Hepatocyte (in vitro differentiated cells): ENCODE results near the gene STYK1. TPM values are rescaled to one million over a fixed set of nuclear protein-coding genes. Genes with fewer than 3 reads are reported as not detected.
"Not testable (repeated sequence)": the region's sequence is repeated elsewhere in the genome, so short reads cannot be mapped to it uniquely, and the experiment has no call there.

Experiments
- DNase-seq: peaks from one replicate; pipeline ENCODE4 v3.0.0-alpha.2; 2016; ENCODE audit warnings: low spot score
- H2AFZ ChIP-seq: fragments of 200-600 bp; sonication (generic); 2 replicates; pipeline ENCODE4 v1.6.0; 2016; ENCODE audit warnings: antibody characterized with exemption, mild to moderate bottlenecking
- H3K27ac ChIP-seq: fragments of 200-600 bp; sonication (generic); 2 replicates; pipeline ENCODE4 v1.5.1; 2016; ENCODE audit warnings: mild to moderate bottlenecking
- H3K27me3 ChIP-seq: fragments of 200-600 bp; sonication (generic); 2 replicates; pipeline ENCODE4 v1.6.1; 2016
- H3K36me3 ChIP-seq: fragments of 200-600 bp; sonication (generic); replicated peaks from 2 replicates; pipeline ENCODE4 v1.5.1; 2016; ENCODE audit warnings: low read depth; ENCODE audit not compliant: insufficient read depth
- H3K4me1 ChIP-seq: fragments of 200-600 bp; sonication (generic); 2 replicates; pipeline ENCODE4 v1.5.1; 2016; ENCODE audit warnings: mild to moderate bottlenecking, moderate library complexity; ENCODE audit not compliant: insufficient read depth
- H3K4me2 ChIP-seq: fragments of 200-600 bp; sonication (generic); 2 replicates; pipeline ENCODE4 v1.6.0; 2016
- H3K4me3 ChIP-seq: fragments of 200-600 bp; sonication (generic); 2 replicates; pipeline ENCODE4 v1.5.1; 2016; ENCODE audit warnings: mild to moderate bottlenecking
- H3K79me2 ChIP-seq: fragments of 200-600 bp; sonication (generic); 2 replicates; pipeline ENCODE4 v1.6.0; 2017; ENCODE audit warnings: mild to moderate bottlenecking
- H3K9me2 ChIP-seq: fragments of 200-600 bp; sonication (generic); replicated peaks from 2 replicates; pipeline ENCODE4 v1.6.0; 2017; ENCODE audit warnings: mild to moderate bottlenecking; ENCODE audit not compliant: insufficient read depth
- H3K9me3 ChIP-seq: fragments of 200-600 bp; sonication (generic); 2 replicates; pipeline ENCODE4 v1.5.1; 2016; ENCODE audit warnings: low read depth, mild to moderate bottlenecking
- H4K20me1 ChIP-seq: fragments of 200-600 bp; sonication (generic); 2 replicates; pipeline ENCODE4 v1.6.0; 2016; ENCODE audit warnings: mild to moderate bottlenecking; ENCODE audit not compliant: insufficient read depth, poor library complexity, severe bottlenecking
- EZH2 ChIP-seq: fragments of 200-600 bp; sonication (generic); IDR thresholded peaks from 2 replicates; pipeline ENCODE4 v1.6.1; 2016; ENCODE audit warnings: antibody characterized with exemption, mild to moderate bottlenecking, borderline replicate concordance
- EZH2phosphoT487 ChIP-seq: fragments of 200-600 bp; sonication (generic); IDR thresholded peaks from one replicate; pipeline ENCODE4 v1.6.1; 2018; ENCODE audit warnings: antibody characterized with exemption, mild to moderate bottlenecking, low read depth, moderate library complexity; ENCODE audit not compliant: unreplicated experiment, severe bottlenecking
- WGBS: methylation state at CpG from one replicate; pipeline ENCODE4 v1.1.6; 2016; ENCODE audit warnings: low lambda C conversion rate; ENCODE audit errors: missing lambda C conversion rate; 5-methylcytosine and 5-hydroxymethylcytosine counted together
- polyA plus RNA-seq: library from polyadenylated mRNA; unstranded; fragments of >200 nt; fragmentation: Nextera tagmentation; extraction: Ambion mirVana; gene quantifications from 2 replicates; pipeline ENCODE4 v1.2.1, GENCODE V29; 2016
- total RNA-seq: library from RNA; depleted of rRNA; stranded (reverse); fragments of >200 nt; gene quantifications from 2 replicates; pipeline ENCODE4 v1.2.3, GENCODE V29; 2014
- TF ChIP-seq, protein P1 (sequence below): fragments of 200-600 bp; sonication (generic); IDR thresholded peaks from 2 replicates; pipeline ENCODE4 v1.5.1; 2016; ENCODE audit warnings: antibody characterized with exemption, mild to moderate bottlenecking; ENCODE audit not compliant: poor library complexity

The STYK1 gene
- total and polyA plus RNA-seq, 2 experiments from 2014 or later, result 0.58 to 3.6 TPM

GRCh38 chr12:10574307-10574706 lies 99.5 kb downstream of the STYK1 start:
- H3K9me3 ChIP-seq, result no peaks in the 10 kb centered on the region
- H2AFZ ChIP-seq, result no peak overlapping the region
- no peaks in the 10 kb centered on the region for H4K20me1 ChIP-seq
- H3K36me3 ChIP-seq, result no peaks in the 10 kb centered on the region
- H3K27ac ChIP-seq, result no peak overlapping the region
- no peaks in the 10 kb centered on the region for H3K27me3 ChIP-seq
- no peak overlapping the region for H3K4me3 ChIP-seq
- no peak overlapping the region for H3K4me2 ChIP-seq
- no peaks in the 10 kb centered on the region for H3K4me1 ChIP-seq
- TF ChIP-seq EZH2 (no peak), EZH2phosphoT487 (no peak)
- TF ChIP-seq, protein P1, sequence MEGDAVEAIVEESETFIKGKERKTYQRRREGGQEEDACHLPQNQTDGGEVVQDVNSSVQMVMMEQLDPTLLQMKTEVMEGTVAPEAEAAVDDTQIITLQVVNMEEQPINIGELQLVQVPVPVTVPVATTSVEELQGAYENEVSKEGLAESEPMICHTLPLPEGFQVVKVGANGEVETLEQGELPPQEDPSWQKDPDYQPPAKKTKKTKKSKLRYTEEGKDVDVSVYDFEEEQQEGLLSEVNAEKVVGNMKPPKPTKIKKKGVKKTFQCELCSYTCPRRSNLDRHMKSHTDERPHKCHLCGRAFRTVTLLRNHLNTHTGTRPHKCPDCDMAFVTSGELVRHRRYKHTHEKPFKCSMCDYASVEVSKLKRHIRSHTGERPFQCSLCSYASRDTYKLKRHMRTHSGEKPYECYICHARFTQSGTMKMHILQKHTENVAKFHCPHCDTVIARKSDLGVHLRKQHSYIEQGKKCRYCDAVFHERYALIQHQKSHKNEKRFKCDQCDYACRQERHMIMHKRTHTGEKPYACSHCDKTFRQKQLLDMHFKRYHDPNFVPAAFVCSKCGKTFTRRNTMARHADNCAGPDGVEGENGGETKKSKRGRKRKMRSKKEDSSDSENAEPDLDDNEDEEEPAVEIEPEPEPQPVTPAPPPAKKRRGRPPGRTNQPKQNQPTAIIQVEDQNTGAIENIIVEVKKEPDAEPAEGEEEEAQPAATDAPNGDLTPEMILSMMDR, result no peak
- WGBS, result 95% methylated on average over 2 of the region's 2 CpGs
- DNase-seq, result no peak
- no peaks in the 10 kb centered on the region for H3K79me2 ChIP-seq
- H3K9me2 ChIP-seq, result no peaks in the 10 kb centered on the region

GRCh38 chr12:10572021-10572490 lies 101.8 kb downstream of the STYK1 start:
- WGBS, result 52% methylated on average over 3 of the region's 3 CpGs

GRCh38 chr12:10571141-10571540 lies 102.7 kb downstream of the STYK1 start:
- no peak overlapping the region for H3K4me3 ChIP-seq
- H3K4me2 ChIP-seq, result no peak overlapping the region
- no peaks in the 10 kb centered on the region for H3K79me2 ChIP-seq
- no peaks in the 10 kb centered on the region for H3K36me3 ChIP-seq
- H3K4me1 ChIP-seq, result no peaks in the 10 kb centered on the region
- H4K20me1 ChIP-seq, result no peaks in the 10 kb centered on the region
- no peaks in the 10 kb centered on the region for H3K9me2 ChIP-seq
- no peak for DNase-seq
- H3K27me3 ChIP-seq, result no peaks in the 10 kb centered on the region
- H3K9me3 ChIP-seq, result no peaks in the 10 kb centered on the region
- no peak overlapping the region for H2AFZ ChIP-seq
- 79% methylated on average over 11 of the region's 11 CpGs for WGBS
- TF ChIP-seq EZH2 (no peak), EZH2phosphoT487 (no peak)
- TF ChIP-seq, protein P1, result no peak
- no peak overlapping the region for H3K27ac ChIP-seq

More at GRCh38 chr12:10572021-10572490, 101.8 kb downstream of the STYK1 start:
- not testable (repeated sequence) for H3K4me1 ChIP-seq, H2AFZ ChIP-seq, H3K27ac ChIP-seq, H3K9me2 ChIP-seq, H3K9me3 ChIP-seq, H3K4me2 ChIP-seq, H3K79me2 ChIP-seq, H3K27me3 ChIP-seq, H3K36me3 ChIP-seq, H4K20me1 ChIP-seq, H3K4me3 ChIP-seq
- DNase-seq, result peak; percentile 7

Other genes with a start within 250 kb of the STYK1 start
- gene KLRC2, start 238.0 kb downstream of the STYK1 start, total RNA-seq, result 0.52 and 2.0 TPM in 2 replicates
- gene KLRC2, start 238.0 kb downstream of the STYK1 start, polyA plus RNA-seq, result 1.3 TPM in 1 of 2 replicates, not detected in the other
- gene KLRC1, start 220.7 kb downstream of the STYK1 start, total RNA-seq, result not detected in 2 replicates
- not detected in 2 replicates for gene KLRC1, start 220.7 kb downstream of the STYK1 start, polyA plus RNA-seq
- 1.3 and 1.4 TPM in 2 replicates for gene EIF2S3B, start 168.2 kb downstream of the STYK1 start, total RNA-seq
- not detected in 2 replicates for gene EIF2S3B, start 168.2 kb downstream of the STYK1 start, polyA plus RNA-seq
- 21.4 and 23.9 TPM in 2 replicates for gene MAGOHB, start 60.4 kb downstream of the STYK1 start, total RNA-seq
- 39.4 and 40.2 TPM in 2 replicates for gene MAGOHB, start 60.4 kb downstream of the STYK1 start, polyA plus RNA-seq
- gene YBX3, start 49.3 kb upstream of the STYK1 start, total RNA-seq, result 66.7 and 83.4 TPM in 2 replicates
- 218 and 237 TPM in 2 replicates for gene YBX3, start 49.3 kb upstream of the STYK1 start, polyA plus RNA-seq
- not detected in 2 replicates for gene TAS2R7, start 128.6 kb upstream of the STYK1 start, total RNA-seq
- not detected in 2 replicates for gene TAS2R7, start 128.6 kb upstream of the STYK1 start, polyA plus RNA-seq
- gene TAS2R8, start 133.2 kb upstream of the STYK1 start, total RNA-seq, result not detected in 2 replicates
- not detected in 2 replicates for gene TAS2R8, start 133.2 kb upstream of the STYK1 start, polyA plus RNA-seq
- gene TAS2R9, start 136.1 kb upstream of the STYK1 start, total RNA-seq, result 0.13 TPM in 1 of 2 replicates, not detected in the other
- gene TAS2R9, start 136.1 kb upstream of the STYK1 start, polyA plus RNA-seq, result not detected in 2 replicates
- gene TAS2R10, start 152.3 kb upstream of the STYK1 start, total RNA-seq, result 1.5 and 1.8 TPM in 2 replicates
- not detected in 2 replicates for gene TAS2R10, start 152.3 kb upstream of the STYK1 start, polyA plus RNA-seq
- 2.5 and 6.4 TPM in 2 replicates for gene PRR4, start 175.4 kb upstream of the STYK1 start, total RNA-seq
- 3.6 and 3.9 TPM in 2 replicates for gene PRR4, start 175.4 kb upstream of the STYK1 start, polyA plus RNA-seq
- 17.5 and 19.0 TPM in 2 replicates for gene PRH1, start 210.2 kb upstream of the STYK1 start, total RNA-seq
- gene PRH1, start 210.2 kb upstream of the STYK1 start, polyA plus RNA-seq, result 12.3 and 25.4 TPM in 2 replicates
- gene TAS2R13, start 235.5 kb upstream of the STYK1 start, total RNA-seq, result 2.1 and 3.2 TPM in 2 replicates
- not detected in 2 replicates for gene TAS2R13, start 235.5 kb upstream of the STYK1 start, polyA plus RNA-seq